Activated CD4-positive, alpha-beta T cell treated with anti-CD3 and anti-CD28 coated beads for 1 hour (primary cell): Measurements from ENCODE around the gene TEKT5.
"Not testable (repeated sequence)": the region's sequence is repeated elsewhere in the genome, so short reads cannot be mapped to it uniquely, and the experiment has no call there.

ENCODE experiments used
- DNase-seq: peaks from one replicate; pipeline ENCODE4 v3.0.0-alpha.2; 2020

TEKT5 gene

DNA sequence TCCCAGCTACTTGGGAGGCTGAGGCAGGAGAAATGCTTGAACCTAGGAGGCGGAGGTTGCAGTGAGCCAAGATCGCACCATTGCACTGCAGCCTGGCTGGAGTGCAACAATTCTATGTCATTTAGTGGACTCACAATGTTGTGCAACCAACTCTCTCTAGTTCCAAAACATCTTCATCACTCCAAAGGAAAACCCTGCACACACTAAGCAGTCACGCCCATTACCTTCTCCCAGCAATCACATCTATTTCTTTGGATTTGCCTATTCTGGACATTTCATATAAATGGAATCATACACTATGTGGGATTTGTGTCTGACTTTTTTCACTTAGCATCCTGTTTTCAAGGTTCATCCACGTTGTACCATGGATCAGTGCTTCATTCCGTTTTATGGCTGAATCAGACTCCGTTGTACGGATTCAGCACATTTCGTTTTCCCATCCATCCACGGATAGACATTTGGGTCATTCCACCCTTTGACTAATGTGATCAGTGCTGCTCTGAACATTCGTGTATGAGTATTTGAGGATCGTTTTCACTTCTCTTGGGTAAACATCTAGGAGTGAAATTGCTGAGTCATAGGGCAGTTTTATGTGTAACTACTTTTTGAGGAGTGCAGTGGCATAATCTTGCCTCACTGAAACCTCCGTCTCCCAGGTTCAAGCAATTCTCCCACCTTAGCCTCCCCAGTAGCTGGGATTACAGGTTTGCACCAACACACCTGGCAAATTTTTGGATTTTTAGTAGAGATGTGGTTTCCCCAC is 69.0 kb downstream of the TEKT5 start:
- no peak for DNase-seq

DNA sequence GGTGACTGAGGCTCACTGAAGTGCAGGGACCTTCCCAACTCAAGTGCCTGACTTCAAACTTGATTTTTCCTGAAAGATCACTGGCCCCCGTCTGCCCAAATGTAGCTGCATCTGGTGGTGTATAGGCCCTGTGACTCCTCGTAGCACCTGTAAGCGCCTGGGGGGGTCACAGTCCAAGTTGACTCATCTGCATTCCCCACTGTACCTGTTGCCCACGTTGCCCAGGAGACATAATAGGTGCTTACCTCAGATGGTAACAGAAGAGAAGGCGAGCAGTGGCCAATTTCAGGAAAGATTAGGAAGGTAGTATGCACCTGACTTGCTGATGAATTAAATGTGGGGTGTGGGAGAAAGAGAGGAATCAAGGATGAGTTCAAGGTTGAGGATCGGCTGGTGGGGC is 70.2 kb downstream of the TEKT5 start:
- DNase-seq: no peak

DNA sequence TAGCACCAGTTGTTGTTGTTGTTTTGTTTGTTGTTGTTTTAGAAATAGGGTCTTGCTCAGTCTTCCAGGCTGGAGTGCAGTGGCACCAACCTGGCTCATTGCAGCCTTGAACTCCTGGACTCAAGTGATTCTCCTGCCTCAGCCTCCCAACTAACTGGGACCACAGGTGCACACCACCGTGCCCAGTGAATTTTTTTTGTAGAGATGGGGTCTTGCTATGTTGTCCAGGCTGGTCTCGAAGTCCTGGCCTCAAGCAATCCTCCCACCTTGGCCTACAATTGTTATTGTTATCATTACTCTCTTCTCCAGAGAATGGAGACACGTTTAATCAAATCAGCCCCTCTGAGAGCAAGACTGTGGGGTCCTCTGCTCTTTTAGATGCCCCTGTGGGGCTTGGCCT is 71.7 kb downstream of the TEKT5 start:
- DNase-seq: no peak

- DNase-seq: no peak
Observed at GRCh38 chr16:10622036-10622921, 72.5 kb downstream of the TEKT5 start.

DNA sequence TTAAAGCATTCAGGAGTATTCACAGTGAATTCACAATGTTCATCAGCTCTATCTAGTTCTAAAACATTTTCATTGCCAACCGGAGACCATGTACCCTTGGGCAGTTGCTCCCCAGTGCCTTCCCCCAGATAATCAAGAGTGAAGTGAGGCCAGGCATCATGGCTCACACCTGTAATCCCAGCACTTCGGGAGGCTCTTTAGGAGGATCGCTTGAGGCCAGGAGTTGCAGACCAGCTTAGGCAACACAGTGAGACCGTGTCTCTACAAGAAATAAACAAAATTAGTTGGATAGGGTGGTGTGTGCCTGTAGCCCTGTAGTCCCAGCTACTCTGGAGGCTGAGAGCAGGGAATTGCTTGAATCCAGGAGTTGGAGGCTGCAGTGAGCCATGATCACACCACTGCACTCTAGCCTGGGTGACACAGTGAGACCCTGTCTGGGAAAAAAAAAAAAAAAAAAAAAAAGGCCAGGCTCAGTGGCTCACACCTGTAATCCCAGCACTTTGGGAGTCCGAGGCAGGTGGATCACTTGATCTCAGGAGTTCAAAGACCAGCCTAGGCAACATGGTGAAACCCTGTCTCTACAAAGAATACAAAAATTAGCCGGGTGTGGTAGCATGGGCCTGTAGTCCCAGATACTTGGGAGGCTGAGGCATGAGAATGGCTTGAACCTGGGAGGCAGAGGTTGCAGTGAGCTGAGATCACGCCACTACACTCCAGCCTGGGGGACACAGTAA is 73.3 kb downstream of the TEKT5 start:
- DNase-seq: not testable (repeated sequence)

- no peak for DNase-seq
Observed at GRCh38 chr16:10620120-10620519, 74.6 kb downstream of the TEKT5 start.

DNA sequence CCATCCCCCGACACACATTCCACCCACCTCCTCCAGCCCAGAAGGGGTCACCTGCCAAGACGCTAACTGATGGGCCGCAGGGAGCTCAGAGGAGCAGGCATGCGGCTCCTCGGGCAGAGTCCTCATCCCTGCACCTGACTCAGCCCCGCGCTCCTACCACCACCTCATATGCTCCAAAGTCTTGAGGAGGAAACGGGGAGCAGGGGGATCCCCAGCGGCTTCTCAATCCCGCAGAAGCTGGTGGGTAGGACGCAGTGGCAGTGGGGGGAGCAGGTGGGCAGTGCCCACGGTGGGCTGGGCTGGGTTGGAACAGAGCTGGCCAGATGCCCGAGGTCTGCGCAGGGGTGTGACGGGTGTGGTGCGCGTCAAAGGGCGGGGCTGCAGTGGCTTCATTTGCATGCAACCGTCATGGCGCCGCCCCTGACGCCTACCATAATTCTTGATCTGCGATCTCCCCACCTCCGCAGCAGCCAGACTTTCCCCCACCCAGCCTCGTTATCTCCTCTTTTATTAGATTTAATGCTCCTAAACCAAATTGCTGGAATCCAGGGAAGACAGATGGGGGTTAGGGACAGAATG is 75.4 kb downstream of the TEKT5 start:
- no peak for DNase-seq

DNA sequence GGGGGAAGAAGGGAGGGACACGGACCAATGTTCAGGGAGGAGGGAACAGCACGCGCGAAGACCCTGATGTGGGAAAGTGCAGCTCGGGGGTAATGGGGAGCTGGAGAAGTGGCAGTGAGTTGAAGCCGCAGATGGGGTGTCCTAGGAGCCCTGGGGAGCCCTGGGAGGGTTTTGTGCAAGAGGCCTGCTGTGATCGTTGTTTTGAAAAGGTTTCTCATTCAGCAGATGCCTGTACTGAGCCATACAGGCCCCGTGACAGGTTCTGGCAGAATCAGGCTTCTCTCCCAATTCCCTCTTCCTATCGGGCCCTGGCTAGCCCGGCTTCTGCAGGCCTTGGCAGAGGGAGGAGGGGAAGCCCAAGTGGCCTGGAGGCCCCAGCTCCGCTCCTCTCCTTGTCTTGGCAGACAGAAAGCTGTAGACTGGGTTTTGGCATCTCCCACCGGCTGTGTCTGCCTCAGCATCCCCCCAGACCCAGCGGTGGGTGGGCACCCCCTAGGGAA is 76.0 kb downstream of the TEKT5 start:
- DNase-seq: no peak

DNA sequence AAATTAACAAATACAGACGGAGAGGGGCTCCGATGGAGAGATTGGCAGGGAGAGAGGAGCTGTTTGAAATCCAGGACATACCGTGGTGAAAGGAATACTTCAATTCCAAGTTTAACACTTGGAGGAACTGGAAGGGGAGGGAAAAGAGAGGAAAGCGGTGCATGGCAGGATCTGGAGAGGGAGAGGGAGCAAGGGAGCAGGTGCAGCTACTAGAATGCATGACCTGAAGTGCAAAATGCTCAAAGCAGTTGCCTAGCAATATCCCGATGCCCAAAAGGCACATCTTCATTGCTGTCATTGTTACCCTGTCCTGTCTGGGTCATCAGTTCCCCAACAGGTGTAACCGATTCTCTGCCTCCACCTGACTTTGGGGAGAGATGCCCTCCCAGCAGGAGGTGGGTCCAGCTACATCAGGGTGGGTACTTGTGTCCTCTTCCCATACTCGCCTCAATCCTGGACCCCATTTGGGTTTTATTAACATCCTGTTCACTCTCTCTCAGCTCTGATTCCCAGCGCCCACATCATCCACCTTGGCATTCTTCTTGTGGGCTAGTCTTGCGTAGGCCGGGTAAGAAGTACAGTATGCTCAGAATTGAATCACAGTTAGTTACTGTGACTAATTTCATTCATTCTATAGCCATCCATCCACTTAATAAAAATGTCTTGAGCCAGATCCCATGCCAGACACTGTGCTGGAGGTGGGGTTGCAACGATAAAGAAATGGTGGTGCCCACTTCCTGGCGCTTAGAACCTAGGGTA is 76.9 kb downstream of the TEKT5 start:
- DNase-seq: no peak

GRCh38 chr16:10616756-10617640 is 77.7 kb downstream of the TEKT5 start:
- no peak for DNase-seq

- DNase-seq: no peak
Observed at GRCh38 chr16:10616419-10616755, 78.3 kb downstream of the TEKT5 start.

- no peak for DNase-seq
Observed at GRCh38 chr16:10614685-10615084, 80.0 kb downstream of the TEKT5 start.

DNA sequence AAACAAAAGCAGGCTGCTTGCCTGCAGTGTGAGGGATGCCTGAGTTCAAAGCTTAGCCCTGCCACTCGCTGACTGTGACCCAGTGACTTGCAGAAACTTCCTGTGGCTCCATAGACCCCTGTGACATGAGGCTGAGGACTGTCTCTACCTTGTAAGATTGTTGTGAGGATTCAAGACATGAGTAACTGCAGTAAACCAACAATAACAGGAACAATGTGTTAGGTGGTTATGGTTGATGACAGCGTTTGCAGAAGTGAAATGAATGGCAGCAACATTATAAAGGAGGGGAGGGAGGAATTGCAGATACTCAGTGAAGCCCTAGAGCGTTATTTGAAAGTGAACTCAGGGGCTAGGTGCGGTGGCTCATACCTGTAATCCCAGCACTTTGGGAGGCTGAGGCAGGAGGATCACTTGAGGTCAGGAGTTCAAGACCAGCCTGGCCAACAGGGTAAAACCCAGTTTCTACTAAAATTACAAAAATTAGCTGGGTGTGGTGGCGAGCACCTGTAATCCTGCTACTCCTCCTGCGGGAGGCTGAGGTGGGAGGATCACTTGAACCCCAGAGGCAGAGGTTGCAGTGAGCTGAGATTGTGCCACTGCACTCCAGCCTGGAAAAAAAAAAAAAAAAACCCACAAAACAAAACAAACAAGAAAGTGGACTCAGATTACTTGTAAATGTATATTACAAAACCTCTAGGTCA is 80.8 kb downstream of the TEKT5 start:
- DNase-seq: no peak

DNA sequence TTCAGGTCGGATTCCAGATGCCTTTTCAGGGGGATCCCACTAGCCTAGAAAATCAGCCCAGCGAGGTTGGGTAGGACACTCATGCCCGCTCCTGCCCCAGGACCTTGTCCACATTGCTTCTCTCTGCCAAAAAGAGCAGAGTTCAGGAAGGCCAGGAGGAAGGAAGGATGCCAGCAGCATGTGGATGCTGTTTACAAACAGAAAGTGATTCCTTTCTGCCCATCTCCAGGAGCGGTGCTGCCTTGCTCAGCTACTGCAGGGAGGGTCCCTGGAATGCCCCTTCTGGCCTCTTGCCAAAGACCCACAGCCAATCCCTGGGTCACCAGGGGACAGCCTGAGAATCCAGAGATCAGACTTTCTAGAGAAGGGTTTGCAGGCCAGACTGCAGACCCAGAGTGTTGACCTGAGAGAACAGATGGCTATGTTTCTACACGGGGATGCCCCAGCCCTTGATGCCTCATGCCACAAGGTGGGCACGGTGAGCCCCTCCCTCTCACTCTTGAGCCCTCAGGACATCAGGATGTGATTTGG is 82.0 kb downstream of the TEKT5 start:
- no peak for DNase-seq

DNA sequence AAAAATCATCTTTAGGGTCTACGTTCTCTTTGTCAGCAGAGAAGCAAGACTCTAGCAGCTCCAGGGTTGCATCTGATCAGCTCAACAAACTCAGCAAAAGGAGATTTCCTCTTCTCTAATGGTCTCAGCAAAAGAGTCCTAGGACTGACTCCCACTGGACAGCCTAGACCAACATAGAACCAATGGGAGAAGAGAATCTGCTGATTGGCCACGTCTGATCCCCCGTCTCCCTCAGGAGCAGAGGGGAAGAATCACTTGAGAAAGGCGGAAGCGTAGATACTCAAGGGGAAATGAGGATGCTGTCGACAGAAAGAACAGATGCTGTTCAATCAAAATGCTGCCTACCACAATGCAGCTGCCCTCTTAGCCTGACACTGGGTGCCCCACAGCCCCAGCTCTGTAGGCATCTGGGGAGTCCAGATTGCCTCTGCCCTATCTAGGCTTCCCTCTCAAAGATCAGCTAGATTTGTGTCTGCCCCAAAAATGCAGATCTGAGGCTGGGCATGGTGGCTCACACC is 82.8 kb downstream of the TEKT5 start:
- no peak for DNase-seq

GRCh38 chr16:10610499-10611184 is 84.1 kb downstream of the TEKT5 start:
- no peak for DNase-seq

DNA sequence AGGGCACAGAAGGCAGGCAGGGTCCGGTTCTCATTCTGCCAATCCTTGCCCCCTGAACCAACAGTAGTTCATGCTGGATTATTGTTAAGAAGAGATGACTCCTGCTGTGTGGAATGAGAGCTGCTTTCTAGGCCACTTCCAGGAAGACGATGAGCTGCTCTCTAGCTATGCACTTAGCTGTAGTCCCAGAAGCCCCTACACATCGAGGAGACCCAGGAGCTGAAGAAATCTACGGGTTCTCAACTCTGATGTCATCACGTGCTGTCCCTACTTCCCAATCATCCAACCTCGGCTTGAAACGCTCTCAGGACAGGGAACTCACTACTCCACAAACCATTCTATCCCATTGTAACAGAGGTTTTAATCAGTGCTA is 85.3 kb downstream of the TEKT5 start:
- DNase-seq: no peak

- DNase-seq: no peak
Observed at GRCh38 chr16:10608687-10609401, 85.9 kb downstream of the TEKT5 start.

GRCh38 chr16:10607157-10607556 is 87.6 kb downstream of the TEKT5 start:
- no peak for DNase-seq
